Heart left ventricle (tissue), 16 donors: ENCODE data around the gene VPS52. TPM values are rescaled to one million over a fixed set of nuclear protein-coding genes. Genes with fewer than 3 reads are reported as not detected.
A peak's percentile ranks its signal among the peaks of the same experiment; 100 is the strongest.

Experiments
- ATAC-seq, 4 donors: fragments of 200-7000 bp; cut with Tn5 transposase; one replicate each; pipeline ENCODE4 v1.9.1; 2020 to 2022; ENCODE audit warnings: moderate library complexity in 4 of 4, mild to moderate bottlenecking in 3 of 4, moderate number of reproducible peaks in 1 of 4
- DNase-seq, 5 donors: peaks; one replicate each; pipeline ENCODE4 v3.0.0-alpha.2; 2020
- H3K27ac ChIP-seq, 12 donors: fragments of 200-600 bp; sonication (generic) in 4 of 12; one replicate each; pipeline versions ENCODE4 v1.5.0 to v1.8.0; 2016 to 2022; ENCODE audit warnings: mild to moderate bottlenecking in 2 of 12
- H3K27me3 ChIP-seq, 9 donors: fragments of 200-600 bp; sonication (generic) in 2 of 9; one replicate each; pipeline versions ENCODE4 v1.5.1 to v1.8.0; 2016 to 2022; ENCODE audit warnings: mild to moderate bottlenecking in 3 of 9
- H3K36me3 ChIP-seq, 9 donors: fragments of 200-600 bp; sonication (generic) in 2 of 9; one replicate each; pipeline versions ENCODE4 v1.5.0 to v1.8.0; 2018 to 2022; ENCODE audit warnings: mild to moderate bottlenecking in 2 of 9
- H3K4me1 ChIP-seq, 12 donors: fragments of 200-600 bp; sonication (generic) in 4 of 12; one replicate each; pipeline versions ENCODE4 v1.5.0 to v1.8.0; 2016 to 2022; ENCODE audit warnings: mild to moderate bottlenecking in 3 of 12
- H3K4me3 ChIP-seq, 12 donors: fragments of 200-600 bp; sonication (generic) in 4 of 12; one replicate each; pipeline versions ENCODE4 v1.5.0 to v1.8.0; 2017 to 2022; ENCODE audit warnings: mild to moderate bottlenecking in 9 of 12, moderate library complexity in 4 of 12
- H3K9me3 ChIP-seq, 12 donors: fragments of 200-600 bp; sonication (generic) in 4 of 12; one replicate each; pipeline versions ENCODE4 v1.5.0 to v1.8.0; 2016 to 2022; ENCODE audit warnings: mild to moderate bottlenecking in 1 of 12
- CTCF ChIP-seq, 12 donors: fragments of 200-600 bp; sonication (generic) in 4 of 12; IDR thresholded peaks; one replicate each; pipeline versions ENCODE4 v1.5.0 to v1.8.0; 2018 to 2022; ENCODE audit warnings: antibody characterized with exemption in 12 of 12, mild to moderate bottlenecking in 5 of 12
- POLR2A ChIP-seq, 2 donors: fragments of 450-650 bp; IDR thresholded peaks; one replicate each; pipeline ENCODE4 v1.6.1; 2017; ENCODE audit warnings: antibody characterized with exemption in 2 of 2, mild to moderate bottlenecking in 2 of 2, moderate library complexity in 2 of 2
- WGBS, 4 donors: extraction: QIAGEN DNeasy Blood & Tissue Kit in 2 of 4; methylation state at CpG; one replicate each; pipeline versions ENCODE4 v1.1.5 to v1.1.7; 2013 to 2018; 5-methylcytosine and 5-hydroxymethylcytosine counted together
- intact Hi-C, 10 donors: fragments of 100-400 bp; cut with DNase I; formaldehyde crosslinking; loops; one replicate each; pipeline versions ENCODE4 v1.11.1 to v1.14.2; 2022
- long read RNA-seq, 3 donors: library from polyadenylated mRNA; unstranded; transcript quantifications; one replicate each; pipeline ENCODE4 v2.0.0, GENCODE V29; 2020 to 2021
- polyA plus RNA-seq, 2 donors: library from polyadenylated mRNA; stranded (reverse); fragments of 200-250 nt; gene quantifications; one replicate each; pipeline ENCODE4 v1.2.3, GENCODE V29; 2013
- total RNA-seq, 9 donors: library from RNA; depleted of rRNA in 2 of 9; stranded (reverse); fragments of >200 nt in 2 of 9; fragmentation: NEBNext Ultra II Directional in 3 of 9; extraction: Animal tissue kit (Norgen Biotek cat#: 25700) in 3 of 9; gene quantifications; one replicate each; pipeline versions ENCODE4 v1.1.0 to v1.2.4, GENCODE V29; 2016 to 2023
- donor health status: ischemic (EF 13 %, LVEDD 7.1; RV severe dilation, severe dysfunction).
- donor health status: healthy with polysubstance abuse.
- donor health status: DM: no; HTN: yes; CAD: no.
- donor health status: DM: no; HTN: no; CAD: no.
- donor health status: ischemic (EF 25% LVEDD 6.9; RV normal size, moderate dysfunction).
- donor health status: ischemic (EF 25% LVEDD 5.7; RV mildly dilated, moderate dysfunction).
- donor health status: healthy.
- donor health status: DM: yes; HTN: yes; CAD: no.
- donor health status: ischemic (EF 35%, LVEDD 5.7; RV mildly dilated, moderate dysfunction).
- donor health status: nonischemic (EF 11% LVEDD 7.7; RV severe dilation, severe dysfunction).
- donor health status: DM: yes; HTN: yes; CAD: no.
- donor health status: PGD.
- donor health status: ischemic (EF 29% LVEDD 5.4; RV normal size, mild dysfunction).
- donor health status: nonischemic (EF 23%, LVEDD 6.1; RV moderate dilation, normal function).

VPS52 gene
- 10 to 100 TPM; 26.4 to 47.0 (median 34.2) TPM for total RNA-seq
- polyA plus RNA-seq: 10 to 100 TPM; 25.1 to 33.0 TPM
- long read RNA-seq, donor 1, transcript VPS52-212 (20 exons, 2,960 nt): major isoform, 11 of 25 reads
- long read RNA-seq, donor 1, partial matches to known transcripts: 8 of 25 reads
- long read RNA-seq, donor 1, other reads (novel, unspliced or antisense): 4 of 25 reads
- long read RNA-seq, donor 2, transcript VPS52-212 (20 exons, 2,960 nt): major isoform, 39 of 75 reads
- long read RNA-seq, donor 2, partial matches to known transcripts: 17 of 75 reads
- long read RNA-seq, donor 2, other reads (novel, unspliced or antisense): 19 of 75 reads
- long read RNA-seq, donor 3, transcript VPS52-212 (20 exons, 2,960 nt): major isoform, 11 of 24 reads
- long read RNA-seq, donor 3, partial matches to known transcripts: 4 of 24 reads
- long read RNA-seq, donor 3, other reads (novel, unspliced or antisense): 8 of 24 reads

DNA sequence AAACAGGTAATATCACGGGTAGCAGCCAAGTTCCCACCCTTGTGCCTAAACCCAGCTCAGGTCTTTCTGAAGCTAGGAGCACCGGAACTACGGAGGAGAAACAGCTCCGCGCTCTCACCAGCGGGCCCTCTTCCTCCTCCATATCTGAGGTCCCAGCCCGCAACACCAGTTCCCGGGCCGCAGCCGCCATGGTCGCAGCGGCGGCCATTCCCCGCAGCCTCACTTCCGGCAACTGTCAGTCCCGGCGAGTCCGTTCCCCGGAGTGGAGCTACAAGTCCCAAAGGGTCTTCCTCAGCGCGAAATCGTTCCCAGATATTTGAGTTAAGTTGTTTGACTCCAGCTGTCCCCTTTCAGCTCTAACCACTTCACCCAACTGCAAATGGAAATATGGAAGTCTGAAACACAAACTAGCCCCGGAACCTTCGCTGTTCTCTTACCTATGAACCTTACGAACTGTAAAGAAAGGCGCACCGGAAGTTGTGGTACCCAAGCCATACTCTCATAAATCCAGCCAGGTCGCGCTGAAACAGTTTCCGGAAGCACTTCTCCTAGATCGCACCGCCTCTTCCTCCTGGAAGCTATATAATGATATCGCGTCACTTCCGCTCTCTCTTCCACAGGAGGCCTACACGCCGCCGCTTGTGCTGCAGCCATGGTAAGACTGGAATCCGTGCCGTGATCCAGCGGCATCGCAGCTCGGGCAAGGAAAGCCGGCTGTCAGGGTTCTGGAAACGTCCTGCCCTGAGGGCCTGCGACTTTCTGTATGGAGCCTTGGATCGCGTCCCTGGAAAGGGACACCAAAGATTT lies at the start of gene VPS52, which contains the start of gene RPS18:
VPS52 (minus strand) TSS at position 409 of the 807 bp plus-strand sequence; CDS start at position 208, 201 bp downstream.
RPS18 (plus strand) TSS at position 608 of the 807 bp plus-strand sequence; CDS start at position 653, 45 bp downstream.
- H3K27ac ChIP-seq: peak within 1 kb of the TSS; percentile 86 to 98 (median 93)
- WGBS, 4 donors: 0 to 1% (median 1%) methylated on average over 35 to 48 of the region's 48 CpGs
- peaks cover 15 to 60% (median 49%) of the 10 kb centered on the region in 12 donors for H3K4me1 ChIP-seq
- intact Hi-C loops: loop anchor here in 1 of 10 donors (2.0 kb wide), 1 partner anchor 17 kb away; the partner anchor contains the start of genes PFDN6 and WDR46
- peak; percentile 90 to 96 (median 95) for DNase-seq
- no peaks in the 10 kb centered on the region for H3K27me3 ChIP-seq
- H3K36me3 ChIP-seq: peaks cover 0 to 72% (median 66%) of the 10 kb centered on the region in 9 donors
- TF ChIP-seq POLR2A (IDR thresholded peaks at IDR 0.05) (peak; percentile 18 to 94), CTCF (IDR thresholded peaks at IDR 0.05) (peak in 1 of 12 donors; percentile 9)
- H3K4me3 ChIP-seq: peak within 1 kb of the TSS; percentile 68 to 92 (median 76)
- H3K9me3 ChIP-seq: no peaks in the 10 kb centered on the region
- peak; percentile 96 to 98 (median 98) for ATAC-seq

DNA sequence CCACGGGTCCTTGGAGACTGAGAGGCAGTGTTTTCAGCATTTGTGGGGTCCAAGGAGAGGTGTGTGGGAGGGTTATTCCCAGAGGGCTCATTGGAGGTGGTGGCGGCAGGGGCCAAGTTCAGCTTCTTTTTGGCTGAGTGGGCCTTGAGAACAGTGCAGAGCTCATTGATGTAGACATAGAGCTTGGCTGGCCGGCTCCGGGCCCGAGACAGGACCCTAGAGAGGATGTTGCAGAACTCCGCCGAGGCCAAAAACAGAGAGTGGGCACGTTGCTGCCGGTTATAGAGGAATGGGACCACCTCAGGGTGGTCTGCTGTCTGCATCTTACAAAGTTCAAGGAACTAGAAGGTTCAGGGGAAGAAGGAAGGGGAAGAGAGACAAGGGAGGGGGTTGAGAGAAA lies 49.6 kb upstream of the VPS52 start:
- WGBS, 4 donors: 52 to 72% (median 67%) methylated on average over 9 of the region's 9 CpGs
- Histone ChIP-seq H3K27ac (peak overlapping the region in 7 of 12 donors; percentile 50 to 92 (median 85)), H3K4me1 (peaks cover 3 to 63% (median 43%) of the 10 kb centered on the region in 12 donors), H3K9me3 (no peaks in the 10 kb centered on the region), H3K27me3 (no peaks in the 10 kb centered on the region), H3K4me3 (peak overlapping the region in 6 of 12 donors; percentile 69 to 82 (median 76)), H3K36me3 (peaks cover 0 to 33% (median 27%) of the 10 kb centered on the region in 9 donors)
- ATAC-seq (no peak), DNase-seq (no peak)
- TF ChIP-seq CTCF (IDR thresholded peaks at IDR 0.05): no peak
- TF ChIP-seq POLR2A (IDR thresholded peaks at IDR 0.05): no peak
- intact Hi-C loops: no loop called here

- Histone ChIP-seq H3K27me3 (no peaks in the 10 kb centered on the region), H3K4me1 (peaks cover 3 to 70% (median 44%) of the 10 kb centered on the region in 12 donors), H3K9me3 (no peaks in the 10 kb centered on the region), H3K4me3 (peak overlapping the region in 4 of 12 donors; percentile 69 to 82 (median 74)), H3K36me3 (peaks cover 0 to 35% (median 27%) of the 10 kb centered on the region in 9 donors), H3K27ac (peak overlapping the region in 8 of 12 donors; percentile 19 to 92 (median 54))
- intact Hi-C loops: no loop called here
- ATAC-seq (no peak), DNase-seq (peak; percentile 66 to 77 (median 71))
- 64 to 75% (median 74%) methylated on average over 20 to 32 of the region's 32 CpGs for WGBS, 4 donors
- TF ChIP-seq POLR2A (IDR thresholded peaks at IDR 0.05) (no peak), CTCF (IDR thresholded peaks at IDR 0.05) (no peak)
Measured at GRCh38 chr6:33320315-33321181, 48.9 kb upstream of the VPS52 start.
